Lower leg skin (tissue), 3 donors: ENCODE results near the gene NUMB.

Experiments
- POLR2A ChIP-seq, 2 donors: fragments of 450-650 bp; IDR thresholded peaks; one replicate each; pipeline ENCODE4 v1.6.1; 2016 to 2017; ENCODE audit warnings: antibody characterized with exemption in 2 of 2, mild to moderate bottlenecking in 1 of 2, moderate library complexity in 1 of 2
- TF ChIP-seq, protein P1 (sequence below), 3 donors: fragments of 450-650 bp; IDR thresholded peaks; one replicate each; pipeline ENCODE4 v1.5.1; 2016; ENCODE audit warnings: antibody characterized with exemption in 3 of 3, mild to moderate bottlenecking in 3 of 3, moderate library complexity in 2 of 3

DNA sequence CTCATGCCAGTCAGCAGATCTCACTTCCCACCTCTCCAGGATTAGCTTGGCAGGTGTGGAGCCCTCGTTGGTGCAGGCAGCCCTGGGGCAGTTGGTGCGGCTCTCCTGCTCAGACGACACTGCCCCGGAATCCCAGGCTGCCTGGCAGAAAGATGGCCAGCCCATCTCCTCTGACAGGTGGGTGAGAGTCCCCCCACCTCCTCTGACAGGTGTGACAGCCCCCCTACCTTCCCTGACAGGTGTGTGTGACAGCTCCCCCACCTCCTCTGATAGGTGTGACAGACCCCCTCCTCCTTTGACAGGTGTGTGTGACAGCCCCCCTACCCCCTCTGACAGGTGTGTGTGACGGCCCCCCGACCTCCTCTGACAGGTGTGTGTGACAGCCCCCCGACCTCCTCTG lies 194.7 kb downstream of the NUMB start:
- TF ChIP-seq, protein P1, sequence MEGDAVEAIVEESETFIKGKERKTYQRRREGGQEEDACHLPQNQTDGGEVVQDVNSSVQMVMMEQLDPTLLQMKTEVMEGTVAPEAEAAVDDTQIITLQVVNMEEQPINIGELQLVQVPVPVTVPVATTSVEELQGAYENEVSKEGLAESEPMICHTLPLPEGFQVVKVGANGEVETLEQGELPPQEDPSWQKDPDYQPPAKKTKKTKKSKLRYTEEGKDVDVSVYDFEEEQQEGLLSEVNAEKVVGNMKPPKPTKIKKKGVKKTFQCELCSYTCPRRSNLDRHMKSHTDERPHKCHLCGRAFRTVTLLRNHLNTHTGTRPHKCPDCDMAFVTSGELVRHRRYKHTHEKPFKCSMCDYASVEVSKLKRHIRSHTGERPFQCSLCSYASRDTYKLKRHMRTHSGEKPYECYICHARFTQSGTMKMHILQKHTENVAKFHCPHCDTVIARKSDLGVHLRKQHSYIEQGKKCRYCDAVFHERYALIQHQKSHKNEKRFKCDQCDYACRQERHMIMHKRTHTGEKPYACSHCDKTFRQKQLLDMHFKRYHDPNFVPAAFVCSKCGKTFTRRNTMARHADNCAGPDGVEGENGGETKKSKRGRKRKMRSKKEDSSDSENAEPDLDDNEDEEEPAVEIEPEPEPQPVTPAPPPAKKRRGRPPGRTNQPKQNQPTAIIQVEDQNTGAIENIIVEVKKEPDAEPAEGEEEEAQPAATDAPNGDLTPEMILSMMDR (IDR thresholded peaks at IDR 0.05): no peak
- no peak for TF ChIP-seq POLR2A (IDR thresholded peaks at IDR 0.05)
